DOHH2 (cell line): ENCODE measurements around the gene ELAVL4.

Experiments
- CTCF ChIP-seq: fragments of 200-600 bp; sonication (generic); IDR thresholded peaks from one replicate; pipeline ENCODE4 v1.5.1; 2014; ENCODE audit warnings: antibody characterized with exemption, mild to moderate bottlenecking, low read depth, low read length; ENCODE audit not compliant: poor library complexity, severe bottlenecking
- EZH2phosphoT487 ChIP-seq: fragments of 200-600 bp; sonication (generic); IDR thresholded peaks from 2 replicates; pipeline ENCODE4 v1.6.1; 2017; ENCODE audit warnings: borderline replicate concordance, mild to moderate bottlenecking, antibody characterized with exemption, low read length, moderate library complexity, mixed read lengths

DNA sequence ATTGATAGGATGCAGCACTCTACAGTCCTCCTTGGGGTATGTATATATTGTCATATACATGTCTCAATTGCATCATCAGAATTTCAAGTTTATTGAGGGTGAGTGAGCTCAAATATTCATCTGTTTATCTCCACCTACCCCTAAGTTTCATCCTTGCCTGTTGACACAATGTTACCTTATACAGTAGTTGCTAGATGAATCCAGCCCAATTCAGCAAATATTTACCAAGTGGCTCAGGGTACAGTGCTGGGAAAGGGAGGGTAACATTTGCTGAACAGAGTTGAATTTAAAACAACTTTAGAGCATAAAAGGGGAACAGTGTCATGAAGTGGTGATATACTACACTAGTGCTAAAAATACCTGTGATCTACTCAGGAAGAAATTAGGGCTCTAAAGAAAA, 14.4 kb downstream of the ELAVL4 start:
- no peak for TF ChIP-seq EZH2phosphoT487
- no peak for TF ChIP-seq CTCF
